Stimulated activated CD4-positive, alpha-beta T cell treated with anti-CD3 and anti-CD28 coated beads, TNF-alpha, amount 100 ng/mL, for 4 hours (primary cell): Measurements from ENCODE around the gene RAB5A.
"Not testable (repeated sequence)": the region's sequence is repeated elsewhere in the genome, so short reads cannot be mapped to it uniquely, and the experiment has no call there.

Source experiments
- DNase-seq, 3 experiments: peaks; one replicate each; pipeline ENCODE4 v3.0.0-alpha.2; 2020; ENCODE audit warnings: low read depth in 3 of 3

RAB5A gene

GRCh38 chr3:19946832-19947548 lies at the start of gene RAB5A:
Gene RAB5A (plus strand): TSS chr3:19947097. CDS start chr3:19950899, 3,802 bp downstream.
- DNase-seq = peak; percentile 90 to 94 (median 93)

- no peak for DNase-seq
Observed at GRCh38 chr3:19898721-19899120, 48.2 kb upstream of the RAB5A start.

- DNase-seq = no peak
Observed at GRCh38 chr3:19899264-19899663, 47.6 kb upstream of the RAB5A start.

- DNase-seq = not testable (repeated sequence)
Observed at GRCh38 chr3:19899833-19900232, 47.1 kb upstream of the RAB5A start.

- DNase-seq = no peak
Observed at GRCh38 chr3:19901337-19901736, 45.6 kb upstream of the RAB5A start.

DNA sequence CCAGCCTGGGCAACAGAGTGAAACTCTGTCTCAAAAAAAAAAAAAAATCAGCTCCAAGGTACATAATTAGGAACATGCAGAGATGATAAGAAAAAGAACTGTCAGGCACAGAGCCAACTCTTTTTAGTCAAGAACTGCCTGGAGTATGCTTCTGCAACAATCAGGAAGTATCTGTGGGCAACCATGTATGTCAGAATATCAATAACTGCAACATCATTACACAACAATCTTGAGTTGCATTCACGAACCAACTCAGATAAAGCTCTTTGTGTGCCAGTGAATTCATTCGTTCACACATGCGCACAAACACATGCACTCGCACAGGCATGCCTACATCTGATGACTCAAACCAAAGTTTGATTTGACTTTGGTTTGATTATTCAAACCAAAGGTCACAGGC lies 45.0 kb upstream of the RAB5A start:
- DNase-seq = no peak

DNA sequence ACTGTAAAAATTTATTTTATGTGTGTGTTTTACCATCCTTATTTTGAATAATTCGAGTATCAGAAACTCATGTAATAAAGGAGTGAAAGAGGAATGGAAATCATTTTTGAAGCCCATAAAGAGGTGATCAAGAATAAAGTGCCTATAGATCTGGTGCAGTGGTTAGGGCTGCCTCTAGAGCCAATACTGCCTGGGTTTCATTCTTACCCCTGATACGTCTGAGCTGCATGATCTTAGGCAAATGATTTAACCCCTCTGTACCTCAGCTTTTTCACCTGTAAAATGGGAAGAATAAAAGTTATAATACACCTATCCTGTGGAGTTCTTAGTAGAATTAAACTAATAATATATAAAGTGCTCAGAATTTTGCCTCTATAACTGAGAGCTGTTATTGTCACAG lies 43.2 kb upstream of the RAB5A start:
- DNase-seq = no peak

- DNase-seq = no peak
Observed at GRCh38 chr3:19907523-19907922, 39.4 kb upstream of the RAB5A start.

DNA sequence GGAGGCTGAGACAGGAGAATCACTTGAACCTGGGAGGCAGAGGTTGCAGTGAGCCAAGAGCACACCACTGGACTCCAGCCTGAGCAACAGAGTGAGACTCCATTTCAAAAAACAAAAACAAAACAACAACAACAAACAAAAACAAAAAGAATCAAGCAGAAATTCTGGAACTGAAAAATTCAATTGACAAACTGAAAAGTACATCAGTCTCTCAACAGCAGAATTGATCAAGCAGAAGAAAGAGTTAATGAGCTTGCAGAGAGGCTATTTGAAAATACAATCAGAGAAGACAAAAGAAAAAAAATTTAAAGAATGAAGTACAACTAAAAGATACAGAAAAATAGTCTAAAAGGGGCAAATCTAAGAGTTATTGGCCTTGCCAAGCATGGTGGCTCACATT lies 35.4 kb upstream of the RAB5A start:
- no peak for DNase-seq

DNA sequence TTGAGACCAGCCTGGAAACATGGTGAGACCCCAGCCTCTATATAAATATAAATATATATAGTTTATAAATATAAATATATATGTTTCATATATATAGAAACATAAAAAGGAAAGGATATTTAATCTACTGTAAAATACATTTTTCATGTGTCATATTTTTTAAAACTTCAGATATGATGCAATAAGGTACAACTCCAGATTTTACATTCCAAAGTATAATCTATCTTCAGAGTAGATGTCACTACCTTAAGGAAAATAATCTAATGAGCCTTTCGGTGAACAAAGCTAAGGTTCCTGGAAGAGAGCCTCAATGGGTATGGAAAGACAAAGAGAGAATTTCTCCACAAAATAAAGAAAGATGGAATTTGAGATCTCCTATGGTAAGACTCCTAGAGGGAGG lies 29.7 kb upstream of the RAB5A start:
- DNase-seq = no peak

DNA sequence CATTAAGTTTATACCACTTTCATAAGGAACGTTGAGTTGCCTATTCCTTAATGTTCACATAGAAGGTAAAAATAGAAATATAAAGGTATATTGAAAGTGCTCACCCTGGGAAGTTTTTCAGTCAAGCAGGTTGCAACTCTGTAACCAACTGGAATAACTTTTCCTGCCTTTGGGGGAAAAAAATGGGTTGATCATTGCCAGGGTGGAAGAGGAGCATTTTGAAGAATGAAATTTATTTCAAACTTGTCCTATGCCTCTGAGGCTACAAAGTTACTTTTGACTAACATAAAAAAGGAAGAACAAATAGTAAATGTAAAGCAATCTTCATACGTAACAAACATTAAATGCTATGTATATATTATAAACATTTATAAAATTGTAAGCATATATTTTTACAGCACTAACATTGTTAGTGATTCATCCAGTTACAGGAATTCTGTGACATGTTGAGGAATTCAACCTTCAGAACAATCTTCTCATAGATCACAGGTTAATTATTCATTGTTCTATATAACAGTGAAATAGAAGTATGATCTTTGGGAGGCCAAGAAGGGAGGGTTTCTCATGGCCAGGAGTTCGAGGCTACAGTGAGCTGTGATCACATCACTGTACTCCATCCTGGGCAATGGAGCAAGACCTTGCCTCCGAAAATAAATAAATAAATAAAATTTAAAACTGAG lies 26.4 kb upstream of the RAB5A start:
- DNase-seq = no peak

DNA sequence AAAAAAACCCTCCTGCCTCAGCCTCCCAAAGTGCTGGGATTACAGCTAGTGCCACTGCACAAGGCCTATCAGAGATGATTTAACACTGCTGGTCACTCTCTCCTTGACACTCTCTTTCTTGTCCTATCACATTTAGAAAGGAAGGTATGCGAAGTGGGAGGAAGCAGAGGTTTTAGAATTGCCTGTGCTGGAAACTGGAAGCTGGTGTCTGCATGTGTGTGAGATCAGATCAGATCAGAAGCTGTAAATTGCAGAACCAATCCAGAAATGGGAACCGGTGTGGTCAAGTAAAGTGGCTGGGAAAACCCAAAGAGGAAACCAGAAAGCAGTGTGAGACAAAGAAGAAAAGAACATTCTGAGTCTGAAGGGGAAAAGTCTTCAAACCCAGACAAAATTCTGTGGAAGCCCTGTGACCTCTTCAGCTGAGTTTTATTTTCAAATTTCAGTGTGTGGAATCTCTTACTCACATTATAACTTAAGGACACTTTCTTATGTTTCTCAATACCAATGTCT lies 15.7 kb upstream of the RAB5A start:
- DNase-seq = no peak

DNA sequence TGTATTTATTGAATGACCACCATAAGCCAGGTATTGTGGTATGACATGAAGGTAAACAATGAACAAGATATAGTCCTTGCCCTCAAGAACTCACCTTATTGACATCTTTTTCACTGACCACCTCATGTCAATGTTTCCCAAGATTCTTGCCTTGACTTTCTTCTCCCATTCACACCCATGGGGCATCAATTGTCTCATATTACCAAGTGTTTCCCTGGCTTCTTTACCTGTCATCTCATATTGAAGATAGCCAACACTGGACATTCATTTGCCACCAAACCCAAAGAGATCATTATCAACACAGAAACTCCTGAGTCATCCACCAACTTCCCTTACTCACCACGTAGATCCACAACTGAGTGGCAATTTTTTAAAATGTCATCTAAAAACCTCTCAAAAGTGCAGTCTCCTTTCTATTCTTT lies 15.1 kb upstream of the RAB5A start:
- no peak for DNase-seq

DNA sequence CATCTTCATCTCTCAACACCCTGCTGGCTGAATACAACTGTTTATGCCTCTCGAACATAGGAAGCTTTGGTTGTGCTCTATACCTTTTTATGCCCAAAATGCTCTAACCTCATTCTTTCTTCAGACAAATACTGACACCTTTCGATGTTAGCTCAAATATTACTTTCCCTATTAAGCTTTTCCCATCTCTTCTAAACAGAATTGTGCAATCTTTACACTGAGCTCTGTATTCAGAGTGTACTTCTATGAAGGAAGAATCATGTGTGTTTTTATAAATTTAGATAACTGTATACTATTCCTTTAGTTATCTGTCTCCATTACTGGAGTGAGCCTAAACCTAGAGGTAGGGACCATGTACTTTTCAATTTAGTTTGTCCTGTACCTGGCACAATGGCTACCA lies 14.5 kb upstream of the RAB5A start:
- no peak for DNase-seq

- no peak for DNase-seq
Observed at GRCh38 chr3:19934098-19934566, 12.8 kb upstream of the RAB5A start, which contains the start of gene EFHB. Gene EFHB (minus strand): TSS chr3:19934217. CDS start chr3:19934018, 199 bp downstream.

- no peak for DNase-seq
Observed at GRCh38 chr3:19937459-19938294, 9.2 kb upstream of the RAB5A start.

DNA sequence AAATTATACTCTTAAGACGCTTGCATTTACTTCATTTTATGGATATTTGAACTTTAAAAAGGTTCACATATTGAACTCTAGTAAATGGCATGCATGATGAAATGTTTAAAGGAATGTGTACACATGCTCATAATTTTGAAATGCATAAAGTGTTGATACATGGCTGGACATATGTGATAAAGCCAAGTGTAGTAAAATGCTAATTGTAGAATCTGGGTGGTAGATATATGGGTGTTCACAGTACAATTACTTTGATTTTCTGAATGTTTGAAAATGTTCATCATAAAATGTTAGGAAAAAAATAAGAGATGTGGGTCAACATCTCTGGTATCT lies 8.6 kb upstream of the RAB5A start:
- no peak for DNase-seq

DNA sequence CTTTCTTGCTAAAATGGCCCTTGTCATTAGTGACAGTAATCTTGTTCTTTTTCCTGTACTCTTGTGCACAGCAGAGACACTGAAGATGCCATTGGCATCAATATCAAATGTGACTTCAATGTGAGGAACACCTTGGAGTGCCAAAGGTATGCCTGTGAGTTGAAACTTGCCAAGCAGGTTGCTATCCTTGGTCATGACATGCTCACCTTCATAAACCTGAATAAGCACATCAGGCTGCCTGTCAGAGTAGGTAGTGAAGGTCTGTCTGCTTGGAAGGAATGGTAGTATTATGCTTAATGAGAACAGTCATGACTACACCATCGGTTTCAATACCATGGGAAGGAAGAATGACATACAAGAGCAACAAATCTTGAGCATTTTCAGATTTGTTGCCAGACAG lies 6.3 kb upstream of the RAB5A start:
- no peak for DNase-seq

DNA sequence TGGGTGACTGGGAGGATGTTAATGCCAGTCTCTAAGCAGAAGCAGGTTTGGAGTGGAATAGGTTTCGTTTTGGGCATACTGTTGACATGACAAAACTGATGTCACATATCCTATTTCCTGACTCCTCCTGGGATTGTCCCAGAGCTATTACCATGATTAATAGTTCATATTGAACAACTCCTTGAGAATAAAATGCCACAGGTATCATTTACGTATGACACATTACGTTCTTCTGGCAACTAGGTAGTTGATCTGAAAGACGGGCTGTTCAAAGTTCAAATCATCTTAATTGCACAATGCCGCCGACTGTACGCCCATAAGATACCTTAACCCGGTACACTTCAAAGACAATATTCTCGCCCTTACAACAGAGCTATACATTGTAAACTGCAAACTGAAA lies 1.4 kb upstream of the RAB5A start:
- no peak for DNase-seq

DNA sequence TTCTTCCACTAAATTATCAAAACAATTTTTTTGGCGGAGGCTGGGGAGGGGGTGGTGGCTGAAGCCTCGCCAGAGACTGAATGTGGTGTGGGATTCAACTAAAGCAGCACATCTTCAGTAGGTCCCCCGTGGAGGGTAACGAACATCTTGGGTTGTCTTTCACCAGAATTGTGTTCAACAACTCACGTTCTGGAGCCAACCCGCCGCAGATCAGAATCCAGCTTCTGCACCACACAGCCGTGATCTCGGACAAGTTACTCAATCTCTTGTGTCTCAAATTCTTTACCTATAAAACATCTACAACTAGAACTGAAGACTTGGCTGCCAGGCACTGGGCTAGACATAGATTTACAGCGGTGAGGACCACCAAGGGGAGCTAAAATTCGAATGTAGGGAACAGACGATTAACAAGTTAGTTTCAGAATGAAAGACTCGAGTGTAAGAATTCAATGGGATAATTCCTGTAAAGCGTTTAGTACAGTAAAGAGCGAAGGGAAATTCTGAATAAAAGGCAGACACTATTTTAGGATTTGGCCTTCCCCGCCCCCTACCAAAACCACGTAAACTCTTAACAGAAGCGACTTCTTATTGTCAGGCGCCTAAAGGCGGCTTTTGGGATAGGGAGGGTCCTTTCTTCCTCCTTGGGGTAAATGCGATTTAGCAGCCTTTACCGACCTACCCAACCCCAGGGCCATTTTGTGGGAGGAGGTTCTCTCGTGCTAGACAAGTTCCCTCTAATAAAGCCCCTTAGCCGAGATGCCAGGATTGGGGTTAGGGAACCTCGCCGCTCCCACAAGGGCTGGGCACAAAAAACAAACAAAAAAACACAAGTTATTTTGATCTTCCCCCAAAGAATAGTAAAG lies 697 bp upstream of the RAB5A start:
- DNase-seq = no peak

DNA sequence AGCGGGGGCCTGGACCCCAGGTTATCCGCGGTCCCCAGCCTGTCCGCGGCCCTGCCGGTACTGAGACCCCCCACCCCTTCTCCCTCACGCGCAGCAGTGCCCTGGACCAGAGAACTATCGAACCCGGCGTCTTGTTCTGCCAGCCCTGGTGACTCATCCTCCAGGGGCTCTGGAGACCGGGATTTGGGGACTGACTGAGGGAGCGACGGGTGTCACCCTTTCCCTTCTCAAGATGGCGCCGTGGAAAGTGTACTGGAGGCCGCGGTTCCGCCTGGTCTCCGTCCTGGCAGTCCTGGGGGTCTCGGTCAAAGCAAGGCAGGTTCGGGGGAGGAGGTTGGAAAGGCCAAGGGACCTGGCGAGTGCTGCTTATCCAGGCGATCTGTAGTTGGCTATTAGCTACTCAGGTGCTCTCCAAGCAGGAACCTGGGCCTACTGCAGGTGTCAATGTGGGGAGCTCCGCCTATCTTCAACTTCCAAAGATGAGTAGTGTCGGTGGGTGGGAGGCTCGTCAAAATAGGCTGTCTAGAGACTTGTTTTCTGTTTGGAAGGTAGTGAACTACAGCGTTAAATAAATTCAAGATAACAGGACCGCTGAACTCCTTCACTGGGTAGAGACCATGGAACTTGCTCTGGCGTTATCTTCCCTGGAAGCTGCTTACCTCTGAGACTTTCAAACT lies 790 bp downstream of the RAB5A start:
- DNase-seq = peak; percentile 16 to 23 (median 20)
